ENCODE results near the gene SH3BP1. TPM values are rescaled to one million over a fixed set of nuclear protein-coding genes. Genes with fewer than 3 reads are reported as not detected.

The SH3BP1 gene
- total RNA-seq, 1 donor from 2014 or later: 34.1 TPM

DNA sequence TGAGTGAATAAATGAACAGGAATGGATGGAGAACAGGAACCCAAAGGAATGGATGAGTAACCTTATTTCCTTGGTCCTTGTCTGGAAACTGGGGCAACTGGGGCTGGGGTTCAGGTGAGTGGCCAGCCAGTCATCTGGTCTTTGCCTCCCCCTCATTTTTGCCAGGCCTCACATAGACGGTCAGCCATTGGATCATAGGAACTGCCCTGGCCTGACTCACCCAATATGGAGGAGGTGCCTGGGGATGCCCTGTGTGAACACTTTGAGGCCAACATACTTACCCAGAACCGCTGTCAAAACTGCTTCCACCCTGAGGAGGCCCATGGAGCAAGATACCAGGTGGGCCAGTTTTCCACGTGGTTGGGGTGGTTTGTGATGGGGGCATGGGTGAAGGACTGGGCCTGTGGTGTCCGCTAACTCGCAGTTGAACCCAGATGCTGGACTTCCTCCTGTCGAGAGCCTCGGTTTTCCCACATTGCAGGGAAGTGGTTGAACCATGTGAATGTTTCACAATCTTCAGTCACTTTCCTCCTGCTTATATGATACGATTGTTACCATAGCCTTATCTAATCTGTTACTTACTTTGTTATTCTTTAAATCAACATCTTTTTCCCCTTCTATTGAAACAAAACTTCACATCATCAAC lies 61.8 kb downstream of the SH3BP1 start:
- Histone ChIP-seq H3K4me3 (no peak overlapping the region), H3K36me3 (no peaks in the 10 kb centered on the region), H3K4me1 (peaks cover 10% of the 10 kb centered on the region), H3K27me3 (no peaks in the 10 kb centered on the region), H3K27ac (no peak overlapping the region), H3K9me3 (no peaks in the 10 kb centered on the region)
- TF ChIP-seq, protein P1, sequence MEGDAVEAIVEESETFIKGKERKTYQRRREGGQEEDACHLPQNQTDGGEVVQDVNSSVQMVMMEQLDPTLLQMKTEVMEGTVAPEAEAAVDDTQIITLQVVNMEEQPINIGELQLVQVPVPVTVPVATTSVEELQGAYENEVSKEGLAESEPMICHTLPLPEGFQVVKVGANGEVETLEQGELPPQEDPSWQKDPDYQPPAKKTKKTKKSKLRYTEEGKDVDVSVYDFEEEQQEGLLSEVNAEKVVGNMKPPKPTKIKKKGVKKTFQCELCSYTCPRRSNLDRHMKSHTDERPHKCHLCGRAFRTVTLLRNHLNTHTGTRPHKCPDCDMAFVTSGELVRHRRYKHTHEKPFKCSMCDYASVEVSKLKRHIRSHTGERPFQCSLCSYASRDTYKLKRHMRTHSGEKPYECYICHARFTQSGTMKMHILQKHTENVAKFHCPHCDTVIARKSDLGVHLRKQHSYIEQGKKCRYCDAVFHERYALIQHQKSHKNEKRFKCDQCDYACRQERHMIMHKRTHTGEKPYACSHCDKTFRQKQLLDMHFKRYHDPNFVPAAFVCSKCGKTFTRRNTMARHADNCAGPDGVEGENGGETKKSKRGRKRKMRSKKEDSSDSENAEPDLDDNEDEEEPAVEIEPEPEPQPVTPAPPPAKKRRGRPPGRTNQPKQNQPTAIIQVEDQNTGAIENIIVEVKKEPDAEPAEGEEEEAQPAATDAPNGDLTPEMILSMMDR (IDR thresholded peaks at IDR 0.05): no peak
- intact Hi-C loops (cut with DNase I): no loop called here
- DNase-seq (ENCODE audit: extremely low spot score in 2 of 2): no peak

DNA sequence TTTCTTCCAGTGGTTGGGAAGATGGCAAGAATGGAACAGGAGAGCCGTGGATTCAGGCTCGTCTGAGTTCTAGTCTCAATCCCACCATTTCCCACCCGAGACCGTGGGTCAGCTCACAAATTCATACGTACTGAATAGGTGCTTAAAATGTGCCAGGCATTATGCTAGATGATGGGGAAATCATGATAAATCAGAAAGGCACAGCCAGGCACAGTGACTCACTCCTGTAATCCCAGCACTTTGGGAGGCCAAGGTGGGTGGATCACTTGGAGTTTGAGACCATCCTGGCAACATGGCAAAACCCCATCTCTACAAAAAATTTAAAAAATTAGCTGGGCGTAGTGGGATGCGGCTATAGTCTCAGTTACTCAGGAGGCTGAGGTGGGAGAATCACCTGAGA lies 64.4 kb downstream of the SH3BP1 start:
- no peak overlapping the region for H3K4me3 ChIP-seq
- no peaks in the 10 kb centered on the region for H3K27me3 ChIP-seq
- TF ChIP-seq POLR2A (IDR thresholded peaks at IDR 0.05): no peak
- no peak for TF ChIP-seq POLR2AphosphoS5 (IDR thresholded peaks at IDR 0.05; ENCODE audit: insufficient read depth in 1 of 2, low read depth in 1 of 2)
- TF ChIP-seq, protein P1 (IDR thresholded peaks at IDR 0.05): no peak
- H3K9me3 ChIP-seq: no peaks in the 10 kb centered on the region
- no peaks in the 10 kb centered on the region for H3K4me1 ChIP-seq
- H3K27ac ChIP-seq: no peak overlapping the region
- no peaks in the 10 kb centered on the region for H3K36me3 ChIP-seq
- intact Hi-C loops (cut with DNase I): no loop called here
- no peak for DNase-seq (ENCODE audit: extremely low spot score in 2 of 2)

DNA sequence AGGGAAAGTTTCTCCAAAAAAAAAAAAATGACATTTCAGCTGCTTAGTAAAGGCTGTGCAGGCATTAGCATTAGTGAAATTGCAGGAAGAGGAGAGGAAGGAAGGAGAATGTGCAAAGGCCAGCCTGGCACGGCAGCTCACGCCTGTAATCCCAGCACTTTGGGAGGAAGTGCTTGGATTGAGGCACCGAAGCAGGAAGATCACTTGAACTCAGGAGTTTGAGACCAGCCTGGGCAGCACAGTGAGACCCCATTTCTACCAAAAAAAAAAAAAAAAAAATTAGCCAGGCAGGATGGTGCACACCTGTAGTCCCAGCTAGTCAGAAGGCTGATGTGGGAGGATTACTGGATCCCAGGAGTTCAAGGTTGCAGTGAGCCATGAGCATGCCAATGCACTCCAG lies 65.2 kb downstream of the SH3BP1 start:
- no peak for TF ChIP-seq POLR2A (IDR thresholded peaks at IDR 0.05)
- TF ChIP-seq, protein P1 (IDR thresholded peaks at IDR 0.05): no peak
- TF ChIP-seq POLR2AphosphoS5 (IDR thresholded peaks at IDR 0.05; ENCODE audit: insufficient read depth in 1 of 2, low read depth in 1 of 2): no peak

DNA sequence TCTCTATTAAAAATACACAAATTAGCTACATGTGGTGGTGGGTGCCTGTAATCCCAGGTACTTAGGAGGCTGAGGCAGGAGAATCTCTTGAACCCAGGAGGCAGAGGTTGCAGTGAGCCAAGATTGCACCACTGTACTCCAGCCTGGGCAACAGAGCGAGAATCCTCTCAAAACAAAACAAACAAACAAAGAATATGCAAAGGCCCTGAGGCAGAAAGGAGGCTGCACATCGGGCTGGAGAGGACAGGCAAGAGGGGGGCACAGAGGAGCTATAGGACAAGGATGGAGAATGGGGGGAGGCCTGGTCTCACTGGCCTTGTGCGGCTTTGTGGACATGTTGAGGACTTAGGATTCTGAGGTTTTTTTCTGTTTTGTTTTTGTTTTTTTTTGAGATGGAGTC lies 65.7 kb downstream of the SH3BP1 start:
- no peaks in the 10 kb centered on the region for H3K27me3 ChIP-seq
- DNase-seq (ENCODE audit: extremely low spot score in 2 of 2): no peak
- no peaks in the 10 kb centered on the region for H3K9me3 ChIP-seq
- H3K27ac ChIP-seq: no peak overlapping the region
- H3K36me3 ChIP-seq: no peaks in the 10 kb centered on the region
- H3K4me3 ChIP-seq: no peak overlapping the region
- TF ChIP-seq POLR2AphosphoS5 (IDR thresholded peaks at IDR 0.05; ENCODE audit: insufficient read depth in 1 of 2, low read depth in 1 of 2) (no peak), POLR2A (IDR thresholded peaks at IDR 0.05) (no peak)
- TF ChIP-seq, protein P1 (IDR thresholded peaks at IDR 0.05): no peak
- no peaks in the 10 kb centered on the region for H3K4me1 ChIP-seq
- intact Hi-C loops (cut with DNase I): no loop called here

More for the DNA sequence above, 65.2 kb downstream of the SH3BP1 start:
- DNase-seq (ENCODE audit: extremely low spot score in 2 of 2): no peak
- intact Hi-C loops (cut with DNase I): no loop called here
- H3K4me3 ChIP-seq: no peak overlapping the region
- H3K27ac ChIP-seq: no peak overlapping the region
- no peaks in the 10 kb centered on the region for H3K4me1 ChIP-seq
- H3K27me3 ChIP-seq: no peaks in the 10 kb centered on the region
- no peaks in the 10 kb centered on the region for H3K36me3 ChIP-seq
- no peaks in the 10 kb centered on the region for H3K9me3 ChIP-seq

Small RNA genes lying within 50 kb of the gene (small RNA-seq; reads per million reads assigned to genes)
- gene RN7SL385P: not detected

Other genes with a start within 250 kb of the SH3BP1 start
- gene ELFN2, start 212.2 kb upstream of the SH3BP1 start, total RNA-seq: not detected
- gene MFNG, start 153.3 kb upstream of the SH3BP1 start, total RNA-seq: 15.2 TPM
- gene CARD10, start 120.3 kb upstream of the SH3BP1 start, total RNA-seq: 11.0 TPM
- gene CDC42EP1, start 79.2 kb upstream of the SH3BP1 start, total RNA-seq: 46.2 TPM
- gene LGALS2, start 59.6 kb upstream of the SH3BP1 start, total RNA-seq: not detected
- 45.7 TPM for gene GGA1, start 30.8 kb upstream of the SH3BP1 start, total RNA-seq
- gene PDXP, start 19.1 kb downstream of the SH3BP1 start, total RNA-seq: 6.4 TPM
- 1,638 TPM for gene LGALS1, start 36.0 kb downstream of the SH3BP1 start, total RNA-seq
- 28.2 TPM for gene NOL12, start 46.7 kb downstream of the SH3BP1 start, total RNA-seq
- gene TRIOBP, start 57.4 kb downstream of the SH3BP1 start, total RNA-seq: 108 TPM
- gene GCAT, start 168.3 kb downstream of the SH3BP1 start, total RNA-seq: 7.6 TPM
- not detected for gene GALR3, start 183.7 kb downstream of the SH3BP1 start, total RNA-seq
- gene ANKRD54, start 204.7 kb downstream of the SH3BP1 start, total RNA-seq: 56.7 TPM
- 338 TPM for gene EIF3L, start 209.8 kb downstream of the SH3BP1 start, total RNA-seq